Chondrocyte (in vitro differentiated cells): ENCODE data around the gene SNX33. TPM values are rescaled to one million over a fixed set of nuclear protein-coding genes. Genes with fewer than 3 reads are reported as not detected.

Experiments
- DNase-seq: peaks from one replicate; pipeline ENCODE4 v3.0.0; 2021; ENCODE audit warnings: mixed read lengths, low spot score
- H3K27ac Mint-ChIP-seq: one replicate; pipeline ENCODE4 v1.8.0; 2021; ENCODE audit warnings: mild to moderate bottlenecking, moderate library complexity, mixed read lengths; ENCODE audit not compliant: unreplicated experiment
- H3K27me3 Mint-ChIP-seq: 2 replicates; pipeline ENCODE4 v1.8.0; 2021; ENCODE audit warnings: low read depth, mixed read lengths
- H3K36me3 Mint-ChIP-seq: 2 replicates; pipeline ENCODE4 v1.8.0; 2021; ENCODE audit warnings: low read depth, mixed read lengths
- H3K4me1 Mint-ChIP-seq: 2 replicates; pipeline ENCODE4 v1.8.0; 2021; ENCODE audit warnings: low read depth, mild to moderate bottlenecking, mixed read lengths
- H3K4me3 Mint-ChIP-seq: one replicate; pipeline ENCODE4 v1.8.0; 2021; ENCODE audit warnings: mild to moderate bottlenecking, moderate library complexity, mixed read lengths; ENCODE audit not compliant: unreplicated experiment
- H3K9me3 Mint-ChIP-seq: 2 replicates; pipeline ENCODE4 v1.8.0; 2021; ENCODE audit warnings: low read depth, mixed read lengths
- total RNA-seq: library from RNA; stranded (reverse); gene quantifications from 3 replicates; pipeline ENCODE4 v1.2.1, GENCODE V29; 2021
- TF ChIP-seq, protein P1 (sequence below): fragments of 200-600 bp; sonication (generic); IDR thresholded peaks from 2 replicates; pipeline ENCODE4 v1.5.0; 2021; ENCODE audit warnings: antibody characterized with exemption, mild to moderate bottlenecking, moderate library complexity

The SNX33 gene
- total RNA-seq, 1 donor from 2014 or later = 31.2 TPM

DNA sequence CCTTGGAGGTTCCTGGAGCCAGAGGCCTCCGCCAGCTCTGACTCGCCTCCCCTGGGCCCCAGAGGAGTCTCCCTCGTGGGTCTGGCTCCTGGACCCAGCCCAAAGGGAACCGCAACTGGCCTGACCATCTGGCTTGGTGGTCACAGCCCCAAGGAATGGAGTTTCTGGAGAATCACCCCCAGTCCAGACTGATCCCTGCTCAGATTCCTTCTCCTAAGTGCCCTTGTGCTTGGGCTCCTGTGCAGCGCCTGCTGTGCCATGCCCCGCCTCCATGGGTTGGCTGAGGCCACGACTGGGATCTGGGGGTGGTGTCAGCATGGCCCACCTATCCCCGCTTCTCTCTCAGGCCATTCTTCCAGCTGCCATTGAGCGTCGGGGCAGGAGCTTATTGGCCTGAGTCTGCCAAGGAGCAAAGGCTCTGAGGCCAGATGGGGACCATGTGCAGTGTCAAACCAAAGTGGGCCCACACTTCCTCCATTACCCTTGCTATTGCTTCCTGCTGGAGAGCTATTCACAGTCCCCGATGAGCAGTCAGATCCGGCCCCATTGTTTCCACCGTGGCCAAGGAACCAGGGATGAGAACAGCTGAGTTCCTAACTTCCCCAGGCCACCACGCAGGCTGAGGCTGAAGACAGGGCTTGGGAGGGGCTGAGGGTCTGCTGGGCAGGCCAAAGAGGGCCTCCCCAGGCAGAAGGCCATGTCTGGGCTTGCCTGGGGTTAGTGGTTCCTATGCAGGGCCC, 46.0 kb downstream of the SNX33 start:
- Mint-ChIP-seq H3K4me1 (peaks cover 64% of the 10 kb centered on the region), H3K36me3 (peaks cover 12% of the 10 kb centered on the region), H3K4me3 (no peak overlapping the region), H3K27ac (peak overlapping the region; percentile 97), H3K27me3 (no peaks in the 10 kb centered on the region), H3K9me3 (no peaks in the 10 kb centered on the region)
- TF ChIP-seq, protein P1, sequence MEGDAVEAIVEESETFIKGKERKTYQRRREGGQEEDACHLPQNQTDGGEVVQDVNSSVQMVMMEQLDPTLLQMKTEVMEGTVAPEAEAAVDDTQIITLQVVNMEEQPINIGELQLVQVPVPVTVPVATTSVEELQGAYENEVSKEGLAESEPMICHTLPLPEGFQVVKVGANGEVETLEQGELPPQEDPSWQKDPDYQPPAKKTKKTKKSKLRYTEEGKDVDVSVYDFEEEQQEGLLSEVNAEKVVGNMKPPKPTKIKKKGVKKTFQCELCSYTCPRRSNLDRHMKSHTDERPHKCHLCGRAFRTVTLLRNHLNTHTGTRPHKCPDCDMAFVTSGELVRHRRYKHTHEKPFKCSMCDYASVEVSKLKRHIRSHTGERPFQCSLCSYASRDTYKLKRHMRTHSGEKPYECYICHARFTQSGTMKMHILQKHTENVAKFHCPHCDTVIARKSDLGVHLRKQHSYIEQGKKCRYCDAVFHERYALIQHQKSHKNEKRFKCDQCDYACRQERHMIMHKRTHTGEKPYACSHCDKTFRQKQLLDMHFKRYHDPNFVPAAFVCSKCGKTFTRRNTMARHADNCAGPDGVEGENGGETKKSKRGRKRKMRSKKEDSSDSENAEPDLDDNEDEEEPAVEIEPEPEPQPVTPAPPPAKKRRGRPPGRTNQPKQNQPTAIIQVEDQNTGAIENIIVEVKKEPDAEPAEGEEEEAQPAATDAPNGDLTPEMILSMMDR = no peak
- no peak for DNase-seq

DNA sequence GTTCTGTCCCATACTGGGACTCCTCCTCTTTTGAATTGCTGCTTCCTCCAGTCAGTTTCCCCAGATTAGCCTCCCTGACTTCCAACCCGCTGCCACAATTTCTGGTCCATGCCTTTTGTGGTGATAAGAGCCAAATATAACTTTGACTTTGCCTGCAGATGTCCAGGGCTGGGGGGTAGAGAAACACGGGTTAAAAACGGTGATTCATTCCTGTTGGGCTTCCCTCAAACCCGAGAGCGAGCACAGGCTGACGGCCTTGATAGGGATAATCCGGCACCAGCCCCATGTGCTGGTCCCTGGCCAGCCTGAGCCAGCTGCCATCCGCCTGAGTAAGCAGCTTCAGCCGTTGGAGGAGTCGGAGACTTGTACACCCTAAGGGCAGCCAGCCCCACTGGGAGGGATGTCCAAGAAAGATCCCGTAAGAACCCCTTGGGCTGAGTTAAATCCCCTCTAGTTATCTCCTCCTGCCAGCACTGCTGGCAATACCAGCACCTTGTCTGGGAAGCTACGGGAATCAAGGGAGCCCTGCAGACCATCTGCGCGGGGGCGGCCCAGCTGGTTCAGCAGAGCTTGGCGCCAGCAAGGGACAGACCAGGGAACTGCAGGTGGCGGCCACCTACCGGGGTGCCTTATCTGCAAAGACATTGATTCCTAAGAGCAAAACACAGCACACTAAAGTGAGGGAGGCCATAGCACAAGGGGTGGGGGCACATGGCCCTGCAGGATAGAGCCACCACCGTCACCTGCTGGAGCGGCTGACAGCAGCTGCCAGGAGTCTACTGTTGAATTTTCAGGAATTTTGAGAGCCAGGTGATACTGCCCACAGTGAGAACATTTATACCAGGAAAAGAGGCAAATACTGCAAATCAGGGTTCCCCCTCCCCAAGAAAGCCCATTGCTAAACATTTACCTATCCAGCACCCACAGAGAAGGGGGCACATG, 46.8 kb downstream of the SNX33 start:
- TF ChIP-seq, protein P1 = peak; percentile 79
- peaks cover 12% of the 10 kb centered on the region for H3K36me3 Mint-ChIP-seq
- DNase-seq = no peak
- no peaks in the 10 kb centered on the region for H3K27me3 Mint-ChIP-seq
- H3K4me3 Mint-ChIP-seq = peak overlapping the region; percentile 41
- H3K27ac Mint-ChIP-seq = peak overlapping the region; percentile 97
- no peaks in the 10 kb centered on the region for H3K9me3 Mint-ChIP-seq
- peaks cover 72% of the 10 kb centered on the region for H3K4me1 Mint-ChIP-seq

DNA sequence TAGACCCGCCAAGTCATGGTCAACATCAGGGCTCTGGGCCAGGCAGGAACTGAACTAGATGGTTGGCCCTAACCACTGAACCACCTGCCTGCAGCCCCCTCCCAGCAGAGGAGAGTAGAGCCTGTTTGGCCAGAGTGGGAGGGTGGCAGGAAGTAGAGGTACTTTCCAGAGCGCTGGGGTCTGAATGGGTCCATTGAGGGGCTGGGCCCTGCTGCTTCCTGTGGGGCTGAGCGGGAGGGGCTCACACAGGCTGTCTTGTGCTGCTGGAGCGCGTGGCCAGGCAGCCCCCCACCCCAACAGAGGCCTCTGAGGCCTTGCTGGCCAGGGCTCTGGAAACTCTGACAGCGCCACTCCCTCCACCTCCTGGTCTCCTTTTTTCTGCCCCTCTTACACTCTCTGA, 47.5 kb downstream of the SNX33 start:
- Mint-ChIP-seq H3K9me3 (no peaks in the 10 kb centered on the region), H3K27me3 (no peaks in the 10 kb centered on the region), H3K4me1 (peaks cover 79% of the 10 kb centered on the region), H3K27ac (peak overlapping the region; percentile 97), H3K4me3 (no peak overlapping the region), H3K36me3 (peaks cover 12% of the 10 kb centered on the region)
- TF ChIP-seq, protein P1 = no peak
- DNase-seq = no peak

DNA sequence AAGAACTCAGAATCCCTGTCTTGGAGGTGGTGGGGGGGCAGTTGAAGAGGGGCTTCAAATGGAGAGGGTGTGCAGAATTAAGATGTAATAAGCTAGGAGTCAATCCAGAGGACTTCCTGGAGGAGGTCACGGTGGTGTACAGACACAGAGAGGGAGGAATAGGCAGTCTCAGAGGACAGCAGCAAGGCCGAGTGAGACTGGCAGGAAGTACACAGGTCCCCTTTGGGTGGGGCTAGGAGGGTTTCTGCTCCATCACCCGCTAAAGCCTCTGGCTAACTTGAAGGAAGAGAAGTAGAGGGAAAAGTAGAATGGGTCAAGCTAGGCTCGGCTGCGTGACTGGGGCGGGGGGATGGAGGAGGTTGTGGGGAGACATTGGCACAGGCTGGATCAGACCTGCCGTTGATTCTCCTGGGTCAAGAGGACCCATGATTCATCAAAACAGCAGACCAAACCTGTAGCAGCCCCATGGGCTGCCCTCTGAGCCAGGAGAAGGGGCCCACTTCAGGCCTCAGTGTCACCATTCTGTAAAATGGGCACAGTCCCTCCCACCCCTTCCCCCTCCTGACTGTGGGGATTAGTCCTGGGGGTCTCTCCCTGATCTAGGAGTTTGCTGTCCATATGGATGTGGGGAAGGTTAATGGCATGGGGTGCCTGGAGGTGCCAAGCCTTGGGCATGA, 48.1 kb downstream of the SNX33 start:
- H3K4me3 Mint-ChIP-seq = no peak overlapping the region
- H3K27ac Mint-ChIP-seq = peak overlapping the region; percentile 97
- TF ChIP-seq, protein P1 = no peak
- no peaks in the 10 kb centered on the region for H3K27me3 Mint-ChIP-seq
- H3K36me3 Mint-ChIP-seq = peaks cover 10% of the 10 kb centered on the region
- no peaks in the 10 kb centered on the region for H3K9me3 Mint-ChIP-seq
- H3K4me1 Mint-ChIP-seq = peaks cover 85% of the 10 kb centered on the region
- DNase-seq = no peak

DNA sequence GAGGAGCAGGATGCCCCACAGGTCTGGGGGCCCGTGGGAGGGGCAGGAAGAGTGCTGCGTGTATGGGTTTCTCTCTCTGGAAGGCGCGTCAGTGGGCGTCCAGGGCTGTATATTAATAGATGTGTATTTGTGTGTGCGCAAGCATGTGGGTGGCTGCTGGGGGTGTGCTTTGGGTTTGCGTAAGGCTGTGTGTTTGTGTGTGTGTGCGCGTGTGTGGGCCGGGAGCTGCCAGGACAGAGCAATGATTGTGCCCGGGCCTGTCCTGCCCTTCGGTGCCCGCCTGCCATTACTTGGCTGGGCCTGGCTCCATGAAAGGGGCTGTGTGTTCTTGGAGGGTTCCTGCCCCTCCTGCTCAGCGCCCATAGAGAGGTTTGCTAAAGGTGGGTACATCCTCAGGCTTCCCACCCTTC, 48.6 kb downstream of the SNX33 start:
- Mint-ChIP-seq H3K4me3 (peak overlapping the region; percentile 22), H3K27ac (peak overlapping the region; percentile 97), H3K4me1 (peaks cover 90% of the 10 kb centered on the region)

More for the DNA sequence above, 48.6 kb downstream of the SNX33 start:
- H3K27me3 Mint-ChIP-seq = no peaks in the 10 kb centered on the region
- DNase-seq = no peak
- peaks cover 10% of the 10 kb centered on the region for H3K36me3 Mint-ChIP-seq
- no peaks in the 10 kb centered on the region for H3K9me3 Mint-ChIP-seq
- TF ChIP-seq, protein P1 = no peak
